ENCODE measurements around the gene TUBGCP3. TPM values are rescaled to one million over a fixed set of nuclear protein-coding genes. Genes with fewer than 3 reads are reported as not detected.

TUBGCP3 gene
- total RNA-seq (2022; extraction: Qiagen RNA extraction): 14.6 to 18.3 TPM (median 16.5 TPM) in 5 replicates

GRCh38 chr13:112587764-112588489, at the start of gene TUBGCP3:
TUBGCP3 (minus strand) TSS chr13:112588153; CDS start chr13:112587980, 173 bp downstream.

Other genes with a start within 250 kb of the TUBGCP3 start
- gene SPACA7, start 211.8 kb downstream of the TUBGCP3 start, total RNA-seq (2022; extraction: Qiagen RNA extraction): not detected in 5 replicates
- gene ATP11A, start 101.9 kb upstream of the TUBGCP3 start, total RNA-seq (2022; extraction: Qiagen RNA extraction): 6.0 to 11.0 TPM (median 10.0 TPM) in 5 replicates